SU-DHL-6 (cell line): ENCODE results near the gene TTC22.

ENCODE experiments used
- H2AFZ ChIP-seq: fragments of 200-600 bp; sonication (generic); 2 replicates; pipeline ENCODE4 v1.6.1; 2014; ENCODE audit warnings: low read depth, mild to moderate bottlenecking, moderate library complexity, mixed read lengths, antibody characterized with exemption, low read length; ENCODE audit not compliant: severe bottlenecking
- H3F3A ChIP-seq: fragments of 200-600 bp; shearing (Covaris generic); 2 replicates; pipeline ENCODE4 v1.6.0; 2016; ENCODE audit warnings: antibody characterized with exemption, mild to moderate bottlenecking; ENCODE audit not compliant: insufficient read depth
- H3K27ac ChIP-seq: fragments of 200-600 bp; sonication (generic); 2 replicates; pipeline ENCODE4 v1.5.1; 2016; ENCODE audit warnings: low read depth, mild to moderate bottlenecking, low read length, moderate library complexity, mixed read lengths
- H3K27me3 ChIP-seq: fragments of 200-600 bp; sonication (generic), shearing (Covaris generic); 2 replicates; pipeline ENCODE4 v1.6.0; 2014; ENCODE audit warnings: mild to moderate bottlenecking, low read length
- H3K36me3 ChIP-seq: fragments of 200-600 bp; sonication (generic); 2 replicates; pipeline ENCODE4 v1.6.1; 2014; ENCODE audit warnings: mild to moderate bottlenecking, low read length, mixed read lengths
- H3K4me2 ChIP-seq: fragments of 300-600, 200-600 bp; shearing (Covaris generic), sonication (generic); 2 replicates; pipeline ENCODE4 v1.6.0; 2014; ENCODE audit warnings: low read length, low read depth, mild to moderate bottlenecking; ENCODE audit not compliant: poor library complexity, severe bottlenecking
- H3K4me3 ChIP-seq: fragments of 200-600 bp; sonication (generic); 2 replicates; pipeline ENCODE4 v1.5.1; 2014; ENCODE audit warnings: antibody characterized with exemption, low read length, mild to moderate bottlenecking, mixed read lengths; ENCODE audit not compliant: insufficient read depth, poor library complexity, severe bottlenecking
- H3K79me2 ChIP-seq: fragments of 200-600 bp; sonication (generic); 2 replicates; pipeline ENCODE4 v1.6.1; 2014; ENCODE audit warnings: mild to moderate bottlenecking, low read length, moderate library complexity; ENCODE audit not compliant: insufficient read depth
- H3K9ac ChIP-seq: fragments of 200-600 bp; sonication (generic); 2 replicates; pipeline ENCODE4 v1.7.0; 2014; ENCODE audit warnings: mild to moderate bottlenecking, low read length
- H3K9me2 ChIP-seq: fragments of 200-600 bp; sonication (generic); replicated peaks from 2 replicates; pipeline ENCODE4 v1.6.1; 2014; ENCODE audit warnings: low read length; ENCODE audit not compliant: insufficient read depth
- H3K9me3 ChIP-seq: fragments of 200-600 bp; sonication (generic); 2 replicates; pipeline ENCODE4 v1.6.1; 2014; ENCODE audit warnings: low read length, mixed read lengths; ENCODE audit not compliant: insufficient read depth
- H4K20me1 ChIP-seq: fragments of 200-600 bp; sonication (generic); 2 replicates; pipeline ENCODE4 v1.6.1; 2014; ENCODE audit warnings: low read depth, mild to moderate bottlenecking, antibody characterized with exemption, low read length, moderate library complexity, mixed read lengths
- EZH2phosphoT487 ChIP-seq: fragments of 200-600 bp; sonication (generic), shearing (Covaris generic); conservative IDR thresholded peaks from 2 replicates; pipeline ENCODE4 v1.6.1; 2018; ENCODE audit warnings: mild to moderate bottlenecking, antibody characterized with exemption, low read length, moderate library complexity, mixed read lengths
- TF ChIP-seq, protein P1 (sequence below): fragments of 200-600 bp; sonication (generic); IDR thresholded peaks from one replicate; pipeline ENCODE4 v1.5.1; 2017; ENCODE audit warnings: antibody characterized with exemption, mild to moderate bottlenecking, low read length, moderate library complexity; ENCODE audit not compliant: insufficient read depth, poor library complexity, severe bottlenecking

TTC22 gene

DNA sequence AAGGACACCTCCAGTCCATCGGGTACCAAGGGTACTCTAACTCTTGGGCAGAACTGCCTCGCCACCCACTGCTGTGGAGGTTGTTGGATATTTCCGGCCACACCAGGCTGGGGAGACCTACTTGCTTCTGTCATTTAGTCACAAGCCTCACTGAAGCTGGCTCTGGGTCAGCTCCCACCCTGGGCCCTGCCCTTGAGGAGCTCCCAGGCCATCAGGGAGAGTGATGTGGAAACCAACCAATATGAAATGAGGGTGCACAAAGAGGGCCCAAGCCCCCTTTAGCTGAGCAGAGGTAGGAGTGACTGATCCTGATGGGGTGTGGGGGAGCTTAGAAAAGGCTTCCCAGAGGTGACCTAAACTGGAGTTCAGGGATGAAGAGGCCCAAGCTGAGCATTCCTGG lies 56.4 kb downstream of the TTC22 start:
- no peak overlapping the region for H3K27ac ChIP-seq
- no peak overlapping the region for H3K4me2 ChIP-seq
- no peaks in the 10 kb centered on the region for H3K27me3 ChIP-seq
- no peak overlapping the region for H3K9ac ChIP-seq
- no peak overlapping the region for H2AFZ ChIP-seq
- H3K9me3 ChIP-seq = no peaks in the 10 kb centered on the region
- no peak for TF ChIP-seq EZH2phosphoT487
- TF ChIP-seq, protein P1, sequence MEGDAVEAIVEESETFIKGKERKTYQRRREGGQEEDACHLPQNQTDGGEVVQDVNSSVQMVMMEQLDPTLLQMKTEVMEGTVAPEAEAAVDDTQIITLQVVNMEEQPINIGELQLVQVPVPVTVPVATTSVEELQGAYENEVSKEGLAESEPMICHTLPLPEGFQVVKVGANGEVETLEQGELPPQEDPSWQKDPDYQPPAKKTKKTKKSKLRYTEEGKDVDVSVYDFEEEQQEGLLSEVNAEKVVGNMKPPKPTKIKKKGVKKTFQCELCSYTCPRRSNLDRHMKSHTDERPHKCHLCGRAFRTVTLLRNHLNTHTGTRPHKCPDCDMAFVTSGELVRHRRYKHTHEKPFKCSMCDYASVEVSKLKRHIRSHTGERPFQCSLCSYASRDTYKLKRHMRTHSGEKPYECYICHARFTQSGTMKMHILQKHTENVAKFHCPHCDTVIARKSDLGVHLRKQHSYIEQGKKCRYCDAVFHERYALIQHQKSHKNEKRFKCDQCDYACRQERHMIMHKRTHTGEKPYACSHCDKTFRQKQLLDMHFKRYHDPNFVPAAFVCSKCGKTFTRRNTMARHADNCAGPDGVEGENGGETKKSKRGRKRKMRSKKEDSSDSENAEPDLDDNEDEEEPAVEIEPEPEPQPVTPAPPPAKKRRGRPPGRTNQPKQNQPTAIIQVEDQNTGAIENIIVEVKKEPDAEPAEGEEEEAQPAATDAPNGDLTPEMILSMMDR = no peak
- no peaks in the 10 kb centered on the region for H3K9me2 ChIP-seq
- H3F3A ChIP-seq = no peaks in the 10 kb centered on the region
- H3K79me2 ChIP-seq = no peaks in the 10 kb centered on the region
- no peak overlapping the region for H3K4me3 ChIP-seq
- H3K36me3 ChIP-seq = no peaks in the 10 kb centered on the region
- H4K20me1 ChIP-seq = no peaks in the 10 kb centered on the region

DNA sequence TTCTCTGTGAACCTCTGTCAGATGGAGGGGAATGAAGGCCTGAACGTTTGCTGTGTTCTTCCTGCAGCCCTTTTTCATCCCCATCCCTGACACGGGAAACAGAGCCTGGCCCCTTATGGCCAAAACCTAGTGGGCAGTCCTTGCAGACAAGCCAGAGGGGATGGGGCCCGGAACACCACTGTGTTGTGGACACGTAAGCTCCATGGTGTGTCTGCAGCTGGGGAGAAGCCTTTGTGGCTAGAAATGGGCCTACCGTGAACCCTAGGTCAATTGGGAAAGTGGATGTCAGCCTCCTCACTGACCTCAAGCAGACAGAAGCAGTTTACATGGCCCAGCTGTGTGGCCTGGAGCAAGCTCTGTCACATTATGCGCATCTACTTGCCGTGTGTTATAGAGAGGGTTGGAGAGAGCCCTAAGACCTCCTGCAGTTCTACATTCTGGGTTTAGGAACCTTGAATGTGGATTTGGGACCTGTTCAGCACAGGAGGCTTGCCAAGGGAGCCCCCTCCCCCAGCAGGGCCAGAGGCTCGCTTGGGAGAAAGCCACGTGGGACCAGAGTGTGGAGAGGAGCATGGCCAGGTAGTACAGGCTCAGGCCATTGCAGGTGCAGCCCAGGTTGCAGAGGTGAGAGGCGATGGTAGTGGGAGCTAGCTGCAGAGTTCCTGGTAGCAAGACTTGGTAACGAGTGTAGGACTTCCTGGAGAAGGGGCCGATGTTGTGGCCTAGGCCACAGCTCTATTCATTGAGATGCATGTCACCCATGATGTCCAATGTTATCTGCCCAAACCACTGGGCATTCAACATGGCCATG lies 57.5 kb downstream of the TTC22 start:
- Histone ChIP-seq H3K4me3 (no peak overlapping the region), H3K9me3 (no peaks in the 10 kb centered on the region), H3K27ac (no peak overlapping the region), H3K9ac (no peak overlapping the region), H3K4me2 (no peak overlapping the region), H3K9me2 (no peaks in the 10 kb centered on the region), H3K36me3 (no peaks in the 10 kb centered on the region), H3K79me2 (no peaks in the 10 kb centered on the region), H2AFZ (no peak overlapping the region), H3F3A (no peaks in the 10 kb centered on the region), H3K27me3 (no peaks in the 10 kb centered on the region), H4K20me1 (no peaks in the 10 kb centered on the region)
- no peak for TF ChIP-seq EZH2phosphoT487
- TF ChIP-seq, protein P1 = no peak

DNA sequence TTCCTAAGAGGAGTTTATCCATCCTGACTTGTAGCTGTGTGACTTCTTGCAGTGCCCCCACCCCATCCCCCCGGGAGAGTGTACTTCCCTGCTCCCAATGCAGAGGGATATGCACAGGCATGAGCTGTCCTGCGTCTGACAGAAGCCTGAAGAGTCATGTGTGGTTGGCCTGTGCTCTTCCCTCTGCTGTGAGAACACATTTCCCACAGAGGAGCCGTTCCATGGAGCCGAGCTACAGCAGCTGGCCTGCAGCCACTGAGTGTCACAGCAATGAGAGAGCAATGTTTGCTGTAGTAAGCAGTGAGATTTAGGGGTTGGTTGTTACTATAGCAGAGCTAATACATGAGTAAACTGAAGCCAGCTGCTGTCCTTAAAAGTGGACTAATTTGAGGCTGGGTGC lies 58.8 kb downstream of the TTC22 start:
- H2AFZ ChIP-seq = no peak overlapping the region
- H3K9me2 ChIP-seq = no peaks in the 10 kb centered on the region
- no peaks in the 10 kb centered on the region for H3K27me3 ChIP-seq
- no peak overlapping the region for H3K9ac ChIP-seq
- TF ChIP-seq, protein P1 = no peak
- TF ChIP-seq EZH2phosphoT487 = no peak
- no peaks in the 10 kb centered on the region for H3K36me3 ChIP-seq
- H3K4me3 ChIP-seq = no peak overlapping the region
- no peak overlapping the region for H3K27ac ChIP-seq
- H3K9me3 ChIP-seq = no peaks in the 10 kb centered on the region
- H3F3A ChIP-seq = no peaks in the 10 kb centered on the region
- H3K79me2 ChIP-seq = no peaks in the 10 kb centered on the region
- H4K20me1 ChIP-seq = no peaks in the 10 kb centered on the region
- no peak overlapping the region for H3K4me2 ChIP-seq
